Suprapubic skin (tissue), 4 donors: ENCODE measurements around the gene UBXN10. TPM values are rescaled to one million over a fixed set of nuclear protein-coding genes. Genes with fewer than 3 reads are reported as not detected.
"Not testable (repeated sequence)": the region's sequence is repeated elsewhere in the genome, so short reads cannot be mapped to it uniquely, and the experiment has no call there.

ENCODE experiments used
- DNase-seq, 2 donors: peaks; one replicate each; pipeline ENCODE4 v3.0.0-alpha.2; 2019; ENCODE audit warnings: low spot score in 2 of 2
- H3K27ac ChIP-seq: fragments of 200-600 bp; sonication (generic); one replicate; pipeline ENCODE4 v1.5.1; 2019
- H3K27me3 ChIP-seq: fragments of 200-600 bp; sonication (generic); one replicate; pipeline ENCODE4 v1.5.1; 2019
- H3K36me3 ChIP-seq: fragments of 200-600 bp; sonication (generic); one replicate; pipeline ENCODE4 v1.5.1; 2019
- H3K4me1 ChIP-seq: fragments of 200-600 bp; sonication (generic); one replicate; pipeline ENCODE4 v1.5.1; 2019
- H3K4me3 ChIP-seq: fragments of 200-600 bp; sonication (generic); one replicate; pipeline ENCODE4 v1.5.1; 2019; ENCODE audit warnings: mild to moderate bottlenecking
- H3K9me3 ChIP-seq: fragments of 200-600 bp; sonication (generic); one replicate; pipeline ENCODE4 v1.5.1; 2019
- CTCF ChIP-seq, 2 donors: fragments of 200-600 bp in 1 of 2; fragments of 450-650 bp in 1 of 2; sonication (generic) in 1 of 2; IDR thresholded peaks; one replicate each; pipeline ENCODE4 v1.5.1; 2016 to 2019; ENCODE audit warnings: antibody characterized with exemption in 2 of 2, mild to moderate bottlenecking in 1 of 2, moderate library complexity in 1 of 2
- EP300 ChIP-seq: sonication (generic); formaldehyde crosslinking; IDR thresholded peaks from one replicate; pipeline ENCODE4 v1.6.1; 2017; ENCODE audit warnings: antibody characterized with exemption
- POLR2A ChIP-seq, 2 donors: fragments of 450-650 bp; IDR thresholded peaks; one replicate each; pipeline ENCODE4 v1.6.1; 2017; ENCODE audit warnings: antibody characterized with exemption in 2 of 2, mild to moderate bottlenecking in 2 of 2, moderate library complexity in 2 of 2
- POLR2AphosphoS5 ChIP-seq, 3 donors: sonication (generic); formaldehyde crosslinking; IDR thresholded peaks; one replicate each; pipeline ENCODE4 v1.6.1; 2017; ENCODE audit warnings: antibody characterized with exemption in 3 of 3
- WGBS: methylation state at CpG from one replicate; pipeline ENCODE4 v1.1.5; 2018; 5-methylcytosine and 5-hydroxymethylcytosine counted together
- total RNA-seq, 4 donors: library from RNA; depleted of rRNA; stranded (reverse); fragments of >200 nt; gene quantifications; one replicate each; pipeline ENCODE4 v1.1.0, GENCODE V29; 2016

UBXN10 gene
- total RNA-seq, 4 donors from 2014 or later: 0.48 to 1.0 (median 0.68) TPM

GRCh38 chr1:20212085-20212684 lies 26.3 kb downstream of the UBXN10 start:
- TF ChIP-seq POLR2AphosphoS5 (IDR thresholded peaks at IDR 0.05) (no peak), EP300 (no peak), POLR2A (IDR thresholded peaks at IDR 0.05) (no peak), CTCF (IDR thresholded peaks at IDR 0.05) (no peak)
- Histone ChIP-seq H3K4me3 (no peak overlapping the region), H3K4me1 (peaks cover 15% of the 10 kb centered on the region), H3K9me3 (no peaks in the 10 kb centered on the region), H3K36me3 (no peaks in the 10 kb centered on the region), H3K27me3 (peaks cover 27% of the 10 kb centered on the region), H3K27ac (no peak overlapping the region)
- no peak for DNase-seq
- WGBS: 67% methylated on average over 11 of the region's 11 CpGs

GRCh38 chr1:20212685-20213331 lies 26.9 kb downstream of the UBXN10 start:
- peak in 1 of 2 donors; percentile 71 for DNase-seq
- peaks cover 15% of the 10 kb centered on the region for H3K4me1 ChIP-seq
- no peak overlapping the region for H3K27ac ChIP-seq
- peaks cover 27% of the 10 kb centered on the region for H3K27me3 ChIP-seq
- H3K9me3 ChIP-seq: no peaks in the 10 kb centered on the region
- TF ChIP-seq EP300: no peak
- no peak for TF ChIP-seq POLR2AphosphoS5 (IDR thresholded peaks at IDR 0.05)
- no peak for TF ChIP-seq POLR2A (IDR thresholded peaks at IDR 0.05)
- peak; percentile 47 to 60 for TF ChIP-seq CTCF (IDR thresholded peaks at IDR 0.05)
- H3K36me3 ChIP-seq: no peaks in the 10 kb centered on the region
- H3K4me3 ChIP-seq: no peak overlapping the region
- WGBS: 4% methylated on average over 21 of the region's 21 CpGs

GRCh38 chr1:20215716-20216115 lies 29.8 kb downstream of the UBXN10 start:
- WGBS: 61% methylated on average over 6 of the region's 6 CpGs
- Histone ChIP-seq H3K4me3 (no peak overlapping the region), H3K27ac (no peak overlapping the region), H3K4me1 (peaks cover 15% of the 10 kb centered on the region), H3K36me3 (no peaks in the 10 kb centered on the region), H3K27me3 (peaks cover 27% of the 10 kb centered on the region), H3K9me3 (no peaks in the 10 kb centered on the region)
- TF ChIP-seq CTCF (IDR thresholded peaks at IDR 0.05) (no peak), POLR2A (IDR thresholded peaks at IDR 0.05) (no peak), POLR2AphosphoS5 (IDR thresholded peaks at IDR 0.05) (no peak), EP300 (no peak)
- no peak for DNase-seq

GRCh38 chr1:20216574-20216973 lies 30.7 kb downstream of the UBXN10 start:
- Histone ChIP-seq H3K9me3 (no peaks in the 10 kb centered on the region), H3K4me1 (peaks cover 12% of the 10 kb centered on the region), H3K27me3 (peaks cover 24% of the 10 kb centered on the region), H3K4me3 (no peak overlapping the region), H3K36me3 (no peaks in the 10 kb centered on the region), H3K27ac (no peak overlapping the region)
- TF ChIP-seq CTCF (IDR thresholded peaks at IDR 0.05): no peak
- TF ChIP-seq EP300: no peak
- TF ChIP-seq POLR2AphosphoS5 (IDR thresholded peaks at IDR 0.05): no peak
- TF ChIP-seq POLR2A (IDR thresholded peaks at IDR 0.05): no peak
- DNase-seq: no peak
- 100% methylated on average over 1 of the region's 1 CpG for WGBS

GRCh38 chr1:20219053-20219452 lies 33.2 kb downstream of the UBXN10 start:
- not testable (repeated sequence) for H3K27ac ChIP-seq, H3K4me3 ChIP-seq, H3K4me1 ChIP-seq, H3K9me3 ChIP-seq, H3K36me3 ChIP-seq, DNase-seq
- WGBS: 79% methylated on average over 6 of the region's 6 CpGs
- H3K27me3 ChIP-seq: peaks cover 36% of the 10 kb centered on the region
